ENCODE data around the gene USP26.
"Not testable (repeated sequence)": the region's sequence is repeated elsewhere in the genome, so short reads cannot be mapped to it uniquely, and the experiment has no call there.

Gene USP26

DNA sequence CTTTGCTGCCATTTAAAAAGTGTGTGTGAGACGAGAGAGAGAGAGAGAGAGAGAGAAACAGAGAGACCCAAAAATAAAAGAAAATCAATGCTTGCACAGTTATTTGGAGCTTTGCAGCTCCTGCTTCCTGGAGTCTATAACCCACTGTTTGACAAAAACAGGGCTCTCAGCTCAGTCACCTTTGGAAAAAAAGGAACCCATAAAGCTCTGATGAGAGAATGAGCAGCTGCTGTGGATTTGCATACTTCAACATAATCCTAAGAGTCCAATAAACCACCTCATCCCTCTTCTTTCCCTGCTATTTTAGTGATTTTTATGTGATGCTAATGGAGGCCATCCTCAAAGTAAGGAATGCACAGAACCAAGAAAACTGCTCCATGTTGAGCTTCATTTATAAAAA is 50.3 kb downstream of the USP26 start:
- Histone ChIP-seq H3K27me3 (ENCODE audit: low read depth, low read length) (no peaks in the 10 kb centered on the region), H2AFZ (ENCODE audit: low read depth, low read length) (no peak overlapping the region), H3K27ac (ENCODE audit: low read length) (no peak overlapping the region), H3K4me1 (ENCODE audit: low read length) (no peaks in the 10 kb centered on the region), H3K9me3 (ENCODE audit: insufficient read depth, low read length) (no peaks in the 10 kb centered on the region), H3K4me3 (ENCODE audit: low read length) (no peak overlapping the region), H3K36me3 (replicated peaks; ENCODE audit: low read depth, low read length) (no peaks in the 10 kb centered on the region), H3K9ac (ENCODE audit: low read length) (no peak overlapping the region), H3K79me2 (ENCODE audit: low read length) (no peaks in the 10 kb centered on the region), H4K20me1 (ENCODE audit: insufficient read depth, low read length) (no peaks in the 10 kb centered on the region), H3K4me2 (ENCODE audit: low read length) (no peak overlapping the region)
- TF ChIP-seq, protein P1, sequence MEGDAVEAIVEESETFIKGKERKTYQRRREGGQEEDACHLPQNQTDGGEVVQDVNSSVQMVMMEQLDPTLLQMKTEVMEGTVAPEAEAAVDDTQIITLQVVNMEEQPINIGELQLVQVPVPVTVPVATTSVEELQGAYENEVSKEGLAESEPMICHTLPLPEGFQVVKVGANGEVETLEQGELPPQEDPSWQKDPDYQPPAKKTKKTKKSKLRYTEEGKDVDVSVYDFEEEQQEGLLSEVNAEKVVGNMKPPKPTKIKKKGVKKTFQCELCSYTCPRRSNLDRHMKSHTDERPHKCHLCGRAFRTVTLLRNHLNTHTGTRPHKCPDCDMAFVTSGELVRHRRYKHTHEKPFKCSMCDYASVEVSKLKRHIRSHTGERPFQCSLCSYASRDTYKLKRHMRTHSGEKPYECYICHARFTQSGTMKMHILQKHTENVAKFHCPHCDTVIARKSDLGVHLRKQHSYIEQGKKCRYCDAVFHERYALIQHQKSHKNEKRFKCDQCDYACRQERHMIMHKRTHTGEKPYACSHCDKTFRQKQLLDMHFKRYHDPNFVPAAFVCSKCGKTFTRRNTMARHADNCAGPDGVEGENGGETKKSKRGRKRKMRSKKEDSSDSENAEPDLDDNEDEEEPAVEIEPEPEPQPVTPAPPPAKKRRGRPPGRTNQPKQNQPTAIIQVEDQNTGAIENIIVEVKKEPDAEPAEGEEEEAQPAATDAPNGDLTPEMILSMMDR (IDR thresholded peaks at IDR 0.05; ENCODE audit: low read depth, low read length), result no peak
- no peak for TF ChIP-seq EZH2phosphoT487 (IDR thresholded peaks at IDR 0.05; ENCODE audit: low read depth)

DNA sequence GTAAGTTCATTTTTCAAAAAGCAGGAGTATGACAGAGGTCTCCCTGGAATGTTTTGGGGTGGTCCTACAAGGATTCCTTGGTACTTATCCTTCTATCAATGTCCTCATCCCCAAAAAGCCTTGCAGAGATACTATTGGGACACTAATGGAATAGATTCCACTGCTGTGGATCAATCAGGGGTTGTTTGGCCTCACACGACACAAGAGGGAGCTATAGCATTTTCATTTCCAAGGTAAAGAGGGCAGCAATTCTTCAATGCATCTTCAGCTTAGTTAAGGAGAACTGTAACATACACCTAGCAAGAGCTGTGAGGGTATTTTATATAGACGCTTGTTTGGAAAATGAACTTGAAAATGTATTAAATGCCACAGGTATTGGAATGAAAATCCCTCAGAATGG is 50.9 kb downstream of the USP26 start:
- Histone ChIP-seq H3K4me2 (ENCODE audit: low read length) (no peak overlapping the region), H3K4me3 (ENCODE audit: low read length) (no peak overlapping the region), H3K4me1 (ENCODE audit: low read length) (no peaks in the 10 kb centered on the region), H3K36me3 (replicated peaks; ENCODE audit: low read depth, low read length) (no peaks in the 10 kb centered on the region), H3K27ac (ENCODE audit: low read length) (no peak overlapping the region), H2AFZ (ENCODE audit: low read depth, low read length) (no peak overlapping the region), H3K9ac (ENCODE audit: low read length) (no peak overlapping the region), H4K20me1 (ENCODE audit: insufficient read depth, low read length) (no peaks in the 10 kb centered on the region), H3K79me2 (ENCODE audit: low read length) (no peaks in the 10 kb centered on the region), H3K9me3 (ENCODE audit: insufficient read depth, low read length) (no peaks in the 10 kb centered on the region), H3K27me3 (ENCODE audit: low read depth, low read length) (no peaks in the 10 kb centered on the region)
- no peak for TF ChIP-seq EZH2phosphoT487 (IDR thresholded peaks at IDR 0.05; ENCODE audit: low read depth)
- TF ChIP-seq, protein P1 (IDR thresholded peaks at IDR 0.05; ENCODE audit: low read depth, low read length), result peak; percentile 43

DNA sequence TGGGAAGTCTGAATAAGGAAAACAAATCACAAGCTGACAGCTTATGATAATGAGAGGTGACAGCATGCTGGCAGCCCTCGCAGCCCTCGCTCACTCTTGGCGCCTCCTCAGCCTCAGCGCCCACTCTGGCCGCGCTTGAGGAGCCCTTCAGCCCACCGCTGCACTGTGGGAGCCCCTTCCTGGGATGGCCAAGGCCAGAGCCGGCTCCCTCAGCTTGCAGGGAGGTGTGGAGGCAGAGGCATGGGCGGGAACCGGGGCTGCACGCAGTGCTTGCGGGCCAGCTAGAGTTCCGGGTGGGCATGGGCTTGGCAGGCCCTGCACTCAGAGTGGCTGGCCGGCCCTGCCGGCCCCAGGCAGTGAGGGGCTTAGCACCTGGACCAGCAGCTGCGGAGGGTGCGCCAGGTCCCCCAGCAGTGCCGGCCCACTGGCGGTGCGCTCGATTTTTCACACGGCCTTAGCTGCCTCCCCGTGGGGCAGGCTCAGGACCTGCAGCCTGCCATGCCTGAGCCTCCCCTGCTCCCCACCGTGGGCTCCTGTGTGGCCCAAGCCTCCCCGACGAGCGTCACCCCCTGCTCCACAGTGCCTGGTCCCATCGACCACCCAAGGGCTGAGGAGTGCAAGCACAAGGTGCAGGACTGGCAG is 52.6 kb downstream of the USP26 start:
- H3K27ac ChIP-seq (ENCODE audit: low read length); H2AFZ ChIP-seq (ENCODE audit: low read depth, low read length); H3K36me3 ChIP-seq (replicated peaks; ENCODE audit: low read depth, low read length); H3K9ac ChIP-seq (ENCODE audit: low read length); H3K4me2 ChIP-seq (ENCODE audit: low read length); H3K4me3 ChIP-seq (ENCODE audit: low read length); H3K4me1 ChIP-seq (ENCODE audit: low read length); H4K20me1 ChIP-seq (ENCODE audit: insufficient read depth, low read length); H3K79me2 ChIP-seq (ENCODE audit: low read length); H3K9me3 ChIP-seq (ENCODE audit: insufficient read depth, low read length); H3K27me3 ChIP-seq (ENCODE audit: low read depth, low read length): not testable (repeated sequence)

DNA sequence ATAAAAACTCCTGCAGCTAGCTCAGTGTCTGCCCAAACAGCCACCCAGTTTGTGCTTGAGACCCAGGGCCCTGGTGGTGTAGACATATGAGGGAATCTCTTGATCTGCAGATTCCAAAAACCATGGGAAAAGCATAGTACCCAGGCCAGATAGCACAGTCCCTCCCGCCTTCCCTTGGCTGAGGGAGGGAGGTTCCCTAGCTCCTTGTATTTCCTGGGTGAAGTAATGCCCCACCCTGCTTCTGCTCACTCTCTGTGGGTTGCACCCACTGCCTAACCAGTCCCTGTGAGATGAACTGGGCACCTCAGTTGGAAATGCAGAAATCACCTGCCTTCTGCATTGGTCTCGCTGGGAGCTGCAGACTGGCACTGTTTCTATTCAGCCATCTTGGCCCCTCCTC is 54.6 kb downstream of the USP26 start:
- no peaks in the 10 kb centered on the region for H3K36me3 ChIP-seq (replicated peaks; ENCODE audit: low read depth, low read length)
- H3K79me2 ChIP-seq (ENCODE audit: low read length), result no peaks in the 10 kb centered on the region
- no peak overlapping the region for H3K4me3 ChIP-seq (ENCODE audit: low read length)
- no peaks in the 10 kb centered on the region for H3K4me1 ChIP-seq (ENCODE audit: low read length)
- no peak overlapping the region for H3K27ac ChIP-seq (ENCODE audit: low read length)
- H3K4me2 ChIP-seq (ENCODE audit: low read length), result no peak overlapping the region
- H2AFZ ChIP-seq (ENCODE audit: low read depth, low read length), result no peak overlapping the region
- H3K27me3 ChIP-seq (ENCODE audit: low read depth, low read length), result no peaks in the 10 kb centered on the region
- H3K9ac ChIP-seq (ENCODE audit: low read length), result no peak overlapping the region
- no peak for TF ChIP-seq EZH2phosphoT487 (IDR thresholded peaks at IDR 0.05; ENCODE audit: low read depth)
- TF ChIP-seq, protein P1 (IDR thresholded peaks at IDR 0.05; ENCODE audit: low read depth, low read length), result no peak
- H4K20me1 ChIP-seq (ENCODE audit: insufficient read depth, low read length), result no peaks in the 10 kb centered on the region
- H3K9me3 ChIP-seq (ENCODE audit: insufficient read depth, low read length), result no peaks in the 10 kb centered on the region

Measured in OCI-LY3 (cell line).